Endodermal cell (in vitro differentiated cells): Measurements from ENCODE around the gene PTPRN2. TPM values are rescaled to one million over a fixed set of nuclear protein-coding genes. Genes with fewer than 3 reads are reported as not detected.
A peak's percentile ranks its signal among the peaks of the same experiment; 100 is the strongest.

ENCODE experiments used
- DNase-seq: peaks from one replicate; pipeline ENCODE4 v3.0.0-alpha.2; 2017
- H3K27ac ChIP-seq: 2 replicates; pipeline ENCODE4 v1.5.1; 2013; ENCODE audit warnings: mild to moderate bottlenecking, low read depth, low read length, moderate library complexity
- H3K27me3 ChIP-seq: 2 replicates; pipeline ENCODE4 v1.6.1; 2013; ENCODE audit warnings: mild to moderate bottlenecking, low read length, moderate library complexity; ENCODE audit not compliant: insufficient read depth, control insufficient read depth, poor library complexity, severe bottlenecking
- H3K36me3 ChIP-seq: 2 replicates; pipeline ENCODE4 v1.7.0; 2013; ENCODE audit warnings: mild to moderate bottlenecking, low read length, moderate library complexity; ENCODE audit not compliant: control insufficient read depth, insufficient read depth
- H3K4me1 ChIP-seq: one replicate; pipeline ENCODE4 v1.7.0; 2013; ENCODE audit warnings: low read length; ENCODE audit not compliant: control insufficient read depth, insufficient read depth
- H3K4me3 ChIP-seq: 2 replicates; pipeline ENCODE4 v1.5.1; 2013; ENCODE audit warnings: mild to moderate bottlenecking, low read length, moderate library complexity
- H3K9ac ChIP-seq: 2 replicates; pipeline ENCODE4 v1.6.1; 2013; ENCODE audit warnings: mild to moderate bottlenecking, low read length, moderate library complexity; ENCODE audit not compliant: poor library complexity, severe bottlenecking; ENCODE audit errors: extremely low read depth
- H3K9me3 ChIP-seq: 2 replicates; pipeline ENCODE4 v1.6.1; 2013; ENCODE audit warnings: mild to moderate bottlenecking, low read length, moderate library complexity; ENCODE audit not compliant: control insufficient read depth
- H3K27ac Mint-ChIP-seq: 2 replicates; pipeline ENCODE4 v1.8.0; 2020; ENCODE audit warnings: mixed read lengths
- H3K27me3 Mint-ChIP-seq: 2 replicates; pipeline ENCODE4 v1.8.0; 2021; ENCODE audit warnings: mild to moderate bottlenecking, mixed read lengths; ENCODE audit not compliant: insufficient read depth
- H3K36me3 Mint-ChIP-seq: 2 replicates; pipeline ENCODE4 v1.8.0; 2020; ENCODE audit warnings: low read depth, mixed read lengths
- H3K4me1 Mint-ChIP-seq: 2 replicates; pipeline ENCODE4 v1.8.0; 2020; ENCODE audit warnings: mixed read lengths
- H3K4me3 Mint-ChIP-seq: 2 replicates; pipeline ENCODE4 v1.8.0; 2020; ENCODE audit warnings: mild to moderate bottlenecking, moderate library complexity, mixed read lengths
- H3K9me3 Mint-ChIP-seq: 2 replicates; pipeline ENCODE4 v1.8.0; 2020; ENCODE audit warnings: mild to moderate bottlenecking, mixed read lengths
- WGBS, 2 experiments: methylation state at CpG; one replicate each; pipeline versions ENCODE4 v1.1.5 to v1.1.7; 2013; ENCODE audit warnings: missing lambda C conversion rate in 2 of 2, mixed read lengths in 1 of 2; ENCODE audit not compliant: insufficient coverage in 1 of 2, insufficient read length in 1 of 2; 5-methylcytosine and 5-hydroxymethylcytosine counted together
- total RNA-seq, 2 donors: library from RNA; stranded (reverse); fragmentation: NEBNext Ultra II Directional in 1 of 2; extraction: Animal tissue kit (Norgen Biotek cat#: 25700) in 1 of 2; gene quantifications; 2 replicates in 1 of 2; 3 replicates in 1 of 2; pipeline ENCODE4 v1.2.1, GENCODE V29; 2021
- TF ChIP-seq, protein P1 (sequence below): fragments of 200-600 bp; sonication (generic); conservative IDR thresholded peaks from 2 replicates; pipeline ENCODE4 v1.5.0; 2021; ENCODE audit warnings: antibody characterized with exemption, mild to moderate bottlenecking

PTPRN2 gene
- total RNA-seq, 2 donors from 2014 or later, result 0.69 to 1.2 TPM

DNA sequence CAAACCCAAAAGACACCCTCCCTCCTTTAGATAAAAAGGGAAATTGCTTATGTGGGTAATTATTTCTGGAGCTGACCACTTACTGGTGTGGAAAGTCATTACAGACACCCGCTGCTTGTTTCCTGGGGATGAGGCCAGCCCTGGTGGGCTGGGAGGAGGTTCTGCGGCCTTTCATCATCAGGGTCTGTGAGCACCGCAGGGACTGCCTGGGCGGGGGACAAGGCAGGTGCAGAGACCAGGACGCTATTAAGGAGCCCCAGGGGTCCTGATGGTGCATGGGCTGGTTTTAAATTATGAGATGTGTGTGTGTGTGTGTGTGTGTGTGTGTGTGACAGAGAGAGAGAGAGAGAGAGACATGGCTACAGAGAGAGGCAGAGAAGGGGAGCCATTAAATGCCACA lies 1079.6 kb downstream of the PTPRN2 start:
- H3K9me3 ChIP-seq, result peaks cover 54% of the 10 kb centered on the region
- H3K36me3 ChIP-seq, result no peaks in the 10 kb centered on the region
- H3K27me3 ChIP-seq, result no peaks in the 10 kb centered on the region
- DNase-seq, result no peak
- H3K4me3 ChIP-seq, result no peak overlapping the region
- H3K4me1 ChIP-seq, result no peaks in the 10 kb centered on the region
- H3K9ac ChIP-seq, result no peak overlapping the region
- Mint-ChIP-seq H3K4me1 (no peaks in the 10 kb centered on the region), H3K27ac (no peak overlapping the region), H3K4me3 (no peak overlapping the region), H3K36me3 (no peaks in the 10 kb centered on the region), H3K27me3 (peaks cover 48% of the 10 kb centered on the region), H3K9me3 (peaks cover 14% of the 10 kb centered on the region)
- WGBS, 2 experiments, result 60 to 61% methylated on average over 2 to 5 of the region's 5 CpGs
- H3K27ac ChIP-seq, result no peak overlapping the region
- TF ChIP-seq, protein P1, sequence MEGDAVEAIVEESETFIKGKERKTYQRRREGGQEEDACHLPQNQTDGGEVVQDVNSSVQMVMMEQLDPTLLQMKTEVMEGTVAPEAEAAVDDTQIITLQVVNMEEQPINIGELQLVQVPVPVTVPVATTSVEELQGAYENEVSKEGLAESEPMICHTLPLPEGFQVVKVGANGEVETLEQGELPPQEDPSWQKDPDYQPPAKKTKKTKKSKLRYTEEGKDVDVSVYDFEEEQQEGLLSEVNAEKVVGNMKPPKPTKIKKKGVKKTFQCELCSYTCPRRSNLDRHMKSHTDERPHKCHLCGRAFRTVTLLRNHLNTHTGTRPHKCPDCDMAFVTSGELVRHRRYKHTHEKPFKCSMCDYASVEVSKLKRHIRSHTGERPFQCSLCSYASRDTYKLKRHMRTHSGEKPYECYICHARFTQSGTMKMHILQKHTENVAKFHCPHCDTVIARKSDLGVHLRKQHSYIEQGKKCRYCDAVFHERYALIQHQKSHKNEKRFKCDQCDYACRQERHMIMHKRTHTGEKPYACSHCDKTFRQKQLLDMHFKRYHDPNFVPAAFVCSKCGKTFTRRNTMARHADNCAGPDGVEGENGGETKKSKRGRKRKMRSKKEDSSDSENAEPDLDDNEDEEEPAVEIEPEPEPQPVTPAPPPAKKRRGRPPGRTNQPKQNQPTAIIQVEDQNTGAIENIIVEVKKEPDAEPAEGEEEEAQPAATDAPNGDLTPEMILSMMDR, result no peak

DNA sequence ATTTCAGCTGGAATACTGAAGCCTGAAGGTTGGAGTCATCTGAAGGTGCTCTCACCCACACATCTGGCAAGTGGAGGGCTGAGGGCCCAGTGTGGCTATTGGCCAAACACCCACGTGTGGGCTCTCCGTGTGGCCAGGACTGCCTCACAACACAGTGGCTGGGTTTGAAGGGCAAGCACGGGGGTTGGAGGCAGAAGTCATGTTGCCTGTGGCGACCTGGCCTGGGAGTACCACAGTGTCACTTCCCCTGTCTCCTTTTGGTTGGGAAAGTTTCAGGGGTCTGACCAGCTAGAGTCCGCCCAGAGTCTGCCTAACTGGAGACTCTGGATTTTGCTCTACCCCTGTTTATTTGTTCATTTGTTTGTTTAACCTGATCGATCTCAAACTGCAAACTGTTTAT lies 1081.4 kb downstream of the PTPRN2 start:
- Histone ChIP-seq H3K4me1 (no peaks in the 10 kb centered on the region), H3K9me3 (peaks cover 69% of the 10 kb centered on the region), H3K27ac (no peak overlapping the region), H3K4me3 (no peak overlapping the region), H3K9ac (no peak overlapping the region), H3K27me3 (no peaks in the 10 kb centered on the region), H3K36me3 (no peaks in the 10 kb centered on the region)
- Mint-ChIP-seq H3K36me3 (no peaks in the 10 kb centered on the region), H3K27me3 (peaks cover 61% of the 10 kb centered on the region), H3K9me3 (peaks cover 14% of the 10 kb centered on the region), H3K4me3 (no peak overlapping the region), H3K4me1 (no peaks in the 10 kb centered on the region), H3K27ac (no peak overlapping the region)
- WGBS, 2 experiments, result 50 to 60% methylated on average over 6 of the region's 6 CpGs
- DNase-seq, result peak; percentile 24
- TF ChIP-seq, protein P1, result no peak

DNA sequence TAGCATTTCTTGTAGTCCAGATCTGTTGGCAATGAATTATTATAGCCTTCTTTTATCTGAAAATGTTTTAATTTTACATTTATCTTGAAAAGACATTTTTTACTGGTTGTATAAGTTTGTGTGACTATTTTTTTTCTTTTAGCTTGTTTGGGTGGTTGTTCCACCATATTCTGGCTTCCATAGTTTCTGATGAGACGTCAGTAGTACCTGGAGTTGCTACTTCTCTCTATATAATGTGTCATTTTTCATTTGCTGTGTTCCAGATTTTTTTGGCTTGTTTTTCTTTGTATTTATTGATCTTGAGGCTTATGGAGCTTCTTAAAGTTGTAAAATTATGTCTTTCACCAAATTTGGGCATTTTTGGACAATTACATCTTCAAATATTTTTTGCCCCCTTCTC lies 1082.0 kb downstream of the PTPRN2 start:
- H3K4me1 ChIP-seq, result no peaks in the 10 kb centered on the region
- no peak overlapping the region for H3K27ac ChIP-seq
- no peaks in the 10 kb centered on the region for H3K27me3 ChIP-seq
- no peak overlapping the region for H3K9ac ChIP-seq
- no peaks in the 10 kb centered on the region for H3K36me3 ChIP-seq
- H3K27me3 Mint-ChIP-seq, result peaks cover 59% of the 10 kb centered on the region
- H3K4me3 ChIP-seq, result no peak overlapping the region
- H3K4me1 Mint-ChIP-seq, result no peaks in the 10 kb centered on the region
- peaks cover 14% of the 10 kb centered on the region for H3K9me3 Mint-ChIP-seq
- H3K9me3 ChIP-seq, result peaks cover 71% of the 10 kb centered on the region
- TF ChIP-seq, protein P1, result no peak
- H3K36me3 Mint-ChIP-seq, result no peaks in the 10 kb centered on the region
- DNase-seq, result no peak
- WGBS, 2 experiments, result 0% methylated on average over 1 of the region's 1 CpG; no CpG with 5 or more reads in 1 of the 2 experiments
- H3K4me3 Mint-ChIP-seq, result no peak overlapping the region
- H3K27ac Mint-ChIP-seq, result no peak overlapping the region
